ENCODE results near the gene TRABD2A. TPM values are rescaled to one million over a fixed set of nuclear protein-coding genes. Genes with fewer than 3 reads are reported as not detected.
"Not testable (repeated sequence)": the region's sequence is repeated elsewhere in the genome, so short reads cannot be mapped to it uniquely, and the experiment has no call there.

The TRABD2A gene
- total RNA-seq, 2 donors from 2014 or later: 10.3 TPM; not detected in 1

DNA sequence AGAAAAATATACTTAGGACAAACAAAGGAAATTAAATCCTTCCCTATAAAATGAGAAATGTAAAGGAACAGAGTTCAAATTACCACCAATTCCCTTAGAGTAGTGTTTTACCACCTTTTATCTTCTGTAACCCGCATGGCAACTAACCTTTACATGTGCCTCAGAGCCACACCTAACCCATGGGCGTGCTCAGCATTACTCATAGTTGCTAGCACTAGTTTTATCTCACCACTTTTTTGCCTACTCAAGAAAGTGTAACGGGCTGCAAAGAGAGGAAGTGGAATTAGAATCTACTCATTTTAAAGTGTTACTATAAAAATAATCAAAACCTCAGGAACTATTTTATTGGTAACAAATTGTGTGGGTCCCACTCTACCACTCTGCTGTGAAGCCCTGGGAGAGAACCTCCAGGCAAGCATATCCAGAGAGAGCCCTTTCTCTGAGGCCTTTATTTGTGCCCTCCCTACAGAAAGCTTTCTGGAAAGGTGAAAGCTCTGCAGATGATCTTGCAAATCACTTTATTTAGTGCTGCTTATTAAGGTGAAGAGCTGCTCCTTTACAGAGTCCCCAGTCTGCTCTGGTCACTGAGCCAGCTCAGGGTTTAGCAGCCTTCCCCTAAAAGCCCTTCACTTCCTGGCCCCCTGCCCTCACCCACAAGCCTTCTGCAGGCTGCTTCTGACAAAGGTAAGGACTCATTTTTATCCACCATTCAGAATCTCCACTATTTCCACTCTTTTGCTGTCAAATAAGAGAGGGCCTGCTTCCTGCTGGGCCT lies 98.8 kb downstream of the TRABD2A start:
- DNase-seq (ENCODE audit: low spot score): no peak
- intact Hi-C loops (cut with DNase I): no loop called here
- 79% methylated on average over 3 of the region's 3 CpGs for WGBS

DNA sequence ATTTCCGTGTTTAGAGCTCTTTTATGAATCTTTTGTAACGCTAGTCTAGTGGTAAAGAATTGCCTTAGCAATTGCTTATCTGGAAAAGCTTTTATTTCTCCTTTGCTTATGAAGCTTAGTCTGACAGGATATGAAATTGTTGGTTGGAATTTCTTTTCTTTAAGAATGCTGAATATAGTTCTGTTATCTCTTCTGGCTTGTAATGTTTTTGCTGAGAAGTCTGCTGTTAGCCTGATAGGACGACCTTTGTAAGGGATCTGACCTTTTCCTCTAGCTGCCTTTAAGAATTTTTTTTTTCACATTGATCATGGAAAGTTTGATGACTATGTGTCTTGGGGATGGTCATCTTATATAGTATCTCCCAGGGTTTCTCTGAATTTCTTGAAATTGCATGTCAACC lies 101.1 kb downstream of the TRABD2A start:
- intact Hi-C loops (cut with DNase I): no loop called here
- no peak overlapping the region for H3K27ac ChIP-seq
- no peak for DNase-seq (ENCODE audit: low spot score)
- H3K36me3 ChIP-seq: no peaks in the 10 kb centered on the region
- H3K4me3 ChIP-seq: no peak overlapping the region
- no peaks in the 10 kb centered on the region for H3K4me1 ChIP-seq (replicated peaks)
- no peaks in the 10 kb centered on the region for H3K27me3 ChIP-seq (replicated peaks; ENCODE audit: insufficient read depth)
- no peak for TF ChIP-seq POLR2AphosphoS5 (IDR thresholded peaks at IDR 0.05)
- TF ChIP-seq POLR2A (IDR thresholded peaks at IDR 0.05): no peak
- TF ChIP-seq, protein P1, sequence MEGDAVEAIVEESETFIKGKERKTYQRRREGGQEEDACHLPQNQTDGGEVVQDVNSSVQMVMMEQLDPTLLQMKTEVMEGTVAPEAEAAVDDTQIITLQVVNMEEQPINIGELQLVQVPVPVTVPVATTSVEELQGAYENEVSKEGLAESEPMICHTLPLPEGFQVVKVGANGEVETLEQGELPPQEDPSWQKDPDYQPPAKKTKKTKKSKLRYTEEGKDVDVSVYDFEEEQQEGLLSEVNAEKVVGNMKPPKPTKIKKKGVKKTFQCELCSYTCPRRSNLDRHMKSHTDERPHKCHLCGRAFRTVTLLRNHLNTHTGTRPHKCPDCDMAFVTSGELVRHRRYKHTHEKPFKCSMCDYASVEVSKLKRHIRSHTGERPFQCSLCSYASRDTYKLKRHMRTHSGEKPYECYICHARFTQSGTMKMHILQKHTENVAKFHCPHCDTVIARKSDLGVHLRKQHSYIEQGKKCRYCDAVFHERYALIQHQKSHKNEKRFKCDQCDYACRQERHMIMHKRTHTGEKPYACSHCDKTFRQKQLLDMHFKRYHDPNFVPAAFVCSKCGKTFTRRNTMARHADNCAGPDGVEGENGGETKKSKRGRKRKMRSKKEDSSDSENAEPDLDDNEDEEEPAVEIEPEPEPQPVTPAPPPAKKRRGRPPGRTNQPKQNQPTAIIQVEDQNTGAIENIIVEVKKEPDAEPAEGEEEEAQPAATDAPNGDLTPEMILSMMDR (IDR thresholded peaks at IDR 0.05): no peak
- 86% methylated on average over 3 of the region's 3 CpGs for WGBS
- no peaks in the 10 kb centered on the region for H3K9me3 ChIP-seq

More for the DNA sequence above, 98.8 kb downstream of the TRABD2A start:
- no peaks in the 10 kb centered on the region for H3K9me3 ChIP-seq
- H3K36me3 ChIP-seq: no peaks in the 10 kb centered on the region
- TF ChIP-seq, protein P1 (IDR thresholded peaks at IDR 0.05): no peak
- TF ChIP-seq POLR2AphosphoS5 (IDR thresholded peaks at IDR 0.05) (no peak), POLR2A (IDR thresholded peaks at IDR 0.05) (no peak)
- no peaks in the 10 kb centered on the region for H3K27me3 ChIP-seq (replicated peaks; ENCODE audit: insufficient read depth)
- no peaks in the 10 kb centered on the region for H3K4me1 ChIP-seq (replicated peaks)
- no peak overlapping the region for H3K27ac ChIP-seq
- no peak overlapping the region for H3K4me3 ChIP-seq

DNA sequence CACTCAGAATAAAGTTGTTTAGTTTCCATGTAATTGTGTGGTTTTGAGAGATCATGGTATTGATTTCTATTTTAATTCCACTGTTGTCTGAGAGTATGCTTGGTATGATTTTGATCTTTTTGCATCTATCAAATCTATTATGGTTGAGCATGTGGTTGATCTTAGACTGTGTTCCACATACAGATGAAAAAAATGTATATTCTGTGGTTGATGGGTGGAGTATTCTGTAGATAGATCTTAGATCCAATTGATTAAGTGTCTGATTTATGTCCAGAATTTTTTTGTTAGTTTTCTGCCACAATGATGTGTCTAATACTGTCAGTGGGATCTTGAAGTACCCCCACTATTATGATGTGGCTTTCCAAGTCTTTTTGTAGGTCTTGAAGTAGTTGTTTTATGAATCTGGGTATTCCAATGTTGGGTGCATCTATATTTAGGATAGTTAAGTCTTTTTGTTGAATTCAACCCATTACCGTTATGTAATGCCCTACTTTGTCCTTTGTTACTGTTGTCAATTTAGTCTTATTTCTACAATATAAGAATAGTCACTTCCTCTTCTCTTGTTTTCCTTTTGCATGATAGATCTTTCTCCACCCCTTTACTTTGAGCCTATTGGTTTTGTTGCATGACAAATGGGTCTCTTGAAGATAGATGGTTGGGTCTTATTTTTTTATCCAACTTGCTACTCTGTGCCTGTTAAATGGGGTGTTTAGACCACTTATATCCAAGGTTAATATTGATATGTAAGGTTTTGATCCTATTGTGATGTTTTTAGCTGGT lies 101.8 kb downstream of the TRABD2A start:
- Histone ChIP-seq H3K36me3 (no peaks in the 10 kb centered on the region), H3K9me3 (no peaks in the 10 kb centered on the region), H3K27me3 (replicated peaks; ENCODE audit: insufficient read depth) (no peaks in the 10 kb centered on the region), H3K4me1 (replicated peaks) (no peaks in the 10 kb centered on the region), H3K4me3 (no peak overlapping the region), H3K27ac (no peak overlapping the region)
- no peak for DNase-seq (ENCODE audit: low spot score)
- TF ChIP-seq POLR2AphosphoS5 (IDR thresholded peaks at IDR 0.05): no peak
- TF ChIP-seq, protein P1 (IDR thresholded peaks at IDR 0.05): no peak
- TF ChIP-seq POLR2A (IDR thresholded peaks at IDR 0.05): no peak
- intact Hi-C loops (cut with DNase I): no loop called here
- WGBS: 100% methylated on average over 1 of the region's 1 CpG

DNA sequence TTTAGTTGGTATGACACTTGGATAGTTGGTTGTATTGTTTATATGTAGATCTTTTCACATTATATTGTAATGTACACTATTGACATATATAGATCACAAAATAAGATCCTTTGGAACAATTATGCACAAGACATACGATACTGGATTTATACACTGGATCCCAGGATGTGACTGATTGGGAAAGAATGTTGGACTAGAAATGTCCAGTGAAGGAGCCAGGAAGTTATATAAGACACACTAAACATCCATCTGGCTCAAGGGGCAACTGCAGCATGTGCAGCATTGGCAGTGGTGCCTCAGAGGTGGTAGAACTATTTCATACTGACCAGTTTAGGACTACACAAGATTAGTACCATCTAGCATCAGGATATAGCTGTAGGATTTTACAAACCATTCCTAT lies 104.9 kb downstream of the TRABD2A start:
- Histone ChIP-seq H3K36me3 (no peaks in the 10 kb centered on the region), H3K4me3 (no peak overlapping the region), H3K4me1 (replicated peaks) (no peaks in the 10 kb centered on the region), H3K9me3 (no peaks in the 10 kb centered on the region), H3K27me3 (replicated peaks; ENCODE audit: insufficient read depth) (no peaks in the 10 kb centered on the region), H3K27ac (no peak overlapping the region)
- TF ChIP-seq POLR2AphosphoS5 (IDR thresholded peaks at IDR 0.05): no peak
- TF ChIP-seq, protein P1 (IDR thresholded peaks at IDR 0.05): no peak
- no peak for TF ChIP-seq POLR2A (IDR thresholded peaks at IDR 0.05)
- no peak for DNase-seq (ENCODE audit: low spot score)
- 84% methylated on average over 1 of the region's 1 CpG for WGBS
- intact Hi-C loops (cut with DNase I): no loop called here

DNA sequence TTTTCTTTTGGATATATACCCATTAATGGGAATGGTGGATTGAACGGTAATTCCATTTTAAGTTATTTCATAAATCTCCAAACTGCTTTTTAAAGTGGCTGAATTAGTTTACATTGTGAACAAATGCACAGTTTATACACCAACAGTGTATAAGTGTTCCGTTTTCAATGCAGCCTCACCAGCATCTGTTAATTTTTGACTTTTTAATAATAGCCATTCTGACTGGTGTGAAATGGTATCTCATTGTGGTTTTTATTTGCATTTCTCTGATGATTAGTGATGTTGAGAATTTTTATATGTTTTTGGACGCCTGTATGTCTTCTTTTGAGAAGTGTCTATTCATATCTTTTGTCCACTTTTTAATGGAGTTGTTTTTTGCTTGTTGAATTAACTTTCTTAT lies 107.3 kb downstream of the TRABD2A start:
- H3K9me3 ChIP-seq; H3K4me3 ChIP-seq; H3K36me3 ChIP-seq; H3K27me3 ChIP-seq (replicated peaks; ENCODE audit: insufficient read depth); intact Hi-C loops (cut with DNase I); DNase-seq (ENCODE audit: low spot score); H3K27ac ChIP-seq; H3K4me1 ChIP-seq (replicated peaks): not testable (repeated sequence)
- 80% methylated on average over 3 of the region's 3 CpGs for WGBS

Other genes with a start within 250 kb of the TRABD2A start
- gene TMSB10, start 24.6 kb upstream of the TRABD2A start, total RNA-seq: 1,000 to 10,000 TPM; 1,100 to 3,014 TPM
- gene KCMF1, start 90.1 kb upstream of the TRABD2A start, total RNA-seq: 10 to 100 TPM; 20.5 to 33.1 TPM

All from prostate gland (tissue), 2 donors.